GM04504 (cell line): ENCODE data around the gene RFPL4A.
"Not testable (repeated sequence)": the region's sequence is repeated elsewhere in the genome, so short reads cannot be mapped to it uniquely, and the experiment has no call there.

Source experiments
- DNase-seq: peaks from one replicate; pipeline ENCODE4 v3.0.0-alpha.2; 2012; ENCODE audit warnings: low read depth

RFPL4A gene

GRCh38 chr19:55758797-55759196 is at the start of gene RFPL4A:
RFPL4A (plus strand) TSS chr19:55759097; CDS start chr19:55761801, 2,704 bp downstream.
- DNase-seq = not testable (repeated sequence)

GRCh38 chr19:55711719-55712118 is 47.2 kb upstream of the RFPL4A start:
- no peak for DNase-seq

- DNase-seq = no peak
These were observed 45.9 kb upstream of the RFPL4A start for GRCh38 chr19:55712804-55713631.

DNA sequence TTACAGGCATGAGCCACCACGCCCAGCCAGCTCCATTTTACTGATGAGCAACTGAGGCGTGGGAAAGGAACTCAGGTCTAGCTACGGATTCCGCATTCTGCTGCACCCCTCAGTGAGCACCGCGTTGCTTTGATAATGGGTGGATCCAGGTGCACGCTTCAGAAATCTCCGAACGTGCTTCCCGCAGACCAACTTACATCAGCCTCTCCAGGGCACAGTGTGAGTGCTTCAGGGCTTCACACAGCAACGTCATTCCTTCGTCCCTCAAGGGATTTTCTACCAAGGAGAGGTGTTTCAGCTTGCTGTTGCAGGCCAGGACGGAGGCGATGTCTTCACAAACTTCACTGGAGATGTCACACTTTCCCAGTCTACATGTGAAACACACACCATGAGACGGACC is 42.4 kb upstream of the RFPL4A start:
- no peak for DNase-seq

DNA sequence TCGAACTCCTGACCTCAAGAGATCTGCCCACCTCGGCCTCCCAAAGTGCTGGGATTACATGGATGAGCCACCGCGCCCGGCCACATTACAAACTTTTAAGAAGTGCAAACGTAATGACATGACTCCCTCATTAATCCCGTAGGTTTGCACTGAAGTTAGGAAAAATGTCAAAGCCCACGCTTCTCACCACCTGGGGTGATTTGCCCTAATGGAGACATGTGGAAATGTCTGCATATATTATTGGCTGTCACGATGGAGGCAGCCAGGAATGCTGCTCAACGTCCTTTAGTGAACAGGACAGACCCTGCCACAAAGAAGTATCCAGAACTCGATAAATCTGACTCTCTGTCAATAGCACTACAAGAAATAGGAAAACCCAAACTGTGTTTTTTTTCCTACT is 41.6 kb upstream of the RFPL4A start:
- DNase-seq = no peak

DNA sequence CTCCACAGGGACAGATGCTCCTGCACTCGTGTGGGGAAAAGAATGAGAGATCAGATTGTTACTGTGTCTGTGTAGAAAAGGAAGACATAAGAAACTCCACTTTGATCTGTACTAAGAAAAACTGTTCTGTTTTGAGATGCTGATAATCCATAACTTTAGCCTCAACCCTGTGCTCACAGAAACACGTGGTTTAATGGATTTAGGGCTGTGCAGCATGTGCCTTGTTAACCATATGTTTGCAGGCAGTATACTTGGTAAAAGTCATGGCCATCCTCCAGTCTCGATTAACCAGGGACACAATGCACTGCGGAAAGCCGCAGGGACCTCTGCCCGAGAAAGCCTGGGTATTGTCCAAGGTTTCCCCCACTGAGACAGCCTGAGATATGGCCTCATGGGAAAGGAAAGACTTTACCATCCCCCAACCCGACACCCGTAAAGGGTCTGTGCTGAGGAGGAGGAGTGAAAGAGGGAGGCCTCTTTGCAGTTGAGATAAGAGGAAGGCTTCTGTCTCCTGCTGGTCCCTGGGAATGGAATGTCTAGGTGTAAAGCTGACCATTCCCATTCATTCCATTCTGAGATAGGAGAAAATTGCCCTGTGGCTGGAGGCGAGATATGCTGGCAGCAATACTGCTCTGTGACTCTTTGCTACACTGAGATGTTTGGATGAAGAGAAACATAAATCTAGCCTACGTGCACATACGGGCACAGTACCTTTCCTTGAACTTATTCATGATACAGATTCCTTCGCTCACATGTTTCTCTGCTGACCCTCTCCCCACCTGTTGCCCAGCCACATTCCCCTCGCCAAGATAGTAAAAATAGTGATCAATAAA is 40.8 kb upstream of the RFPL4A start:
- DNase-seq = not testable (repeated sequence)

DNA sequence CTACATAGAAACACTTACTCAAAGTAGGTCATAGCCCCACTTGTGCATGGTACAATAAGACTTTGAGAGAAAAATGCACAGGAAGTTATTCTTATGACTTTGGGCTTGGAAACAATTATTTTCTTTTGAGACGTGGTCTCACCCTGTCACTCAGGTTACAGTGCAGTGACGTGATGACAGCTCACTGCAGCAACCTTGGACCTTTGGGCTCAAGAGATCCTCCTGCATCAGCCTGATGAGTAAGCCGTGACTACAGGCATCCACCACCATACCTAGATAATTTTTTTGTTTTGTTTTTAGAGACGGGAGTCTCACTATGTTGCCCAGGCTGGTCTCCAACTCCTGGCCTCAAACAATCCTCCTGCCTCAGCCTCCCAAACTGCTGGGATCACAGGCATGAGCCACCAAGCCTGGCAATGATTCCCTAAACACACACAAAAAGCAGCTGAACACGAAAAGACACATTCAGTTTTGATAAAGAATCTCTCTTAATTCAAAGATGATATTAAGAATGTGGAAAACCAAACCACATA is 38.6 kb upstream of the RFPL4A start:
- DNase-seq = no peak

DNA sequence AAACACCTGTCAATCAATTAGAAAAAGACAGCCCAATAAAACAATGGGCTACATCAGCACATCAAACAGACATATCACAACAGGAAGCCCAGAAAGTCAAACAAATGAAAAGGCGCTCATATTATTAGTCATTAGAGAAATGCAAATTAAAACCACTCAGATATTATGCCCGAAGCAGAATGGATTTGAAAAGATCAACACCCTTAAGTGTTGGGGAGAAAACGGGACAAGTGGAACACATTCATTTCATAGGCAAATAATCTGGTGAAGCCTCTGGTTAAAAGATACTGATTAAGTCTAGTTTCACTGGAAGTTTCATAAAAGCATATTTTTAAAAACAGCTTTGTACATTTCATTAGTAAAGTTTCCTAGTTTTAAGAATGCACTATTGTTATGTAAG is 38.1 kb upstream of the RFPL4A start:
- no peak for DNase-seq

DNA sequence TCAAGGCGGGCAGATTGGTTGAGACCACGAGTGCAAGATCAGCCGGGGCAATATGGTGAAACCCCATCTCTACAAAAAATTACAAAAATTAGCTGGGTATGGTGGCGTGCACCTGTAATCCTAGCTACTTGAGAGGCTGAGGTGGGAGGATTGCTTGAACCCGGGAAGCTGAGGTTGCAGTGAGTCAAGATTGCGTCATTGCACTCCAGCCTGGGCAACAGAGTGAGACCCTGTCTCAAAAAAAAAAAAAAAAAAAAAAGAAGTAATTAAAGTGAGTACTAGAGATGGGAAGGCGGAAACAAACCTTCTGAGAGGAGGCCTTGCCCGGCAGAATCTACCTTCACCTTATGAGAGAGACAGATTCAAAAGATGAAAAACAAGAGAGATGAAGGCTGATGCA is 35.4 kb upstream of the RFPL4A start:
- DNase-seq = no peak

- not testable (repeated sequence) for DNase-seq
These were observed 28.5 kb upstream of the RFPL4A start for GRCh38 chr19:55730378-55730777.

DNA sequence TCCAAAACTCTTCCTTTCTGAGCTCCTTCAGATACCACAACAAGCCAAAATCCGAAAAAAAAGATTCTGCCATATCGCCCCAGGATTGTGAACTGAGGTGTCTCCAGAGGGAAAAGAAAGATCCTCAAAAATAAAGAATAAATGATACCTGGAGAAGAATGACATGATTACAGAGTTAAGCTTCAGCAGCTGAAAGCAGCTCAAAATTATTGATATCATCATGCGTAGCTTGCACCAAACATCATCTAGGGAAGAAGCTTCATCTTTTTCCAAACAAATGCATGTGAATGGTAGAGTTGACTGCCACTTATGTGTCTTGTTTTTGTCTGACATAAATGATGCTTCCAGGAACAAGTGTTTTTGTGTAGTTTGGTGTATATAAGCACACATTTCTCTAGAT is 20.6 kb upstream of the RFPL4A start, which contains the start of gene NLRP9:
Gene NLRP9, minus strand, starts transcription at position 101 of the 400 bp plus-strand sequence. Its CDS starts 28 bp downstream, at position 73.
- no peak for DNase-seq

DNA sequence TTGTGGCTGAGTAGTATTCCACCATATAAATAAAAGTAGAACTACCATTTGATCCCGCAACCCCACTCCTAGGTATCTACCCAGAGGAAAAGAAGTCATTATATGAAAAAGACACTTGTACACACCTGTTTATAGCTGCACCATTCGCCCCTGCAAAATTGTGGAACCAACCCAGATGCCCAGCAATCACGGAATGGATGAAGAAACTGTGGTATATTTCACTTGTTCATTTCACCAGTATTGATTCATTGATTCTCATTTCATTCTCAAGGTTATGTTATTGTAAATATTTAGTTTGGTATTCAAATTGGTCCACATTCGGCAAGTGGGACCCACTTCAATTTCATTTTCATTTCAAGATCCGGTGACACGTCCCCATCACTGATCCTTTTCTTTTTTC is 8.2 kb upstream of the RFPL4A start:
- no peak for DNase-seq

GRCh38 chr19:55753401-55753800 is 5.5 kb upstream of the RFPL4A start:
- DNase-seq = no peak

DNA sequence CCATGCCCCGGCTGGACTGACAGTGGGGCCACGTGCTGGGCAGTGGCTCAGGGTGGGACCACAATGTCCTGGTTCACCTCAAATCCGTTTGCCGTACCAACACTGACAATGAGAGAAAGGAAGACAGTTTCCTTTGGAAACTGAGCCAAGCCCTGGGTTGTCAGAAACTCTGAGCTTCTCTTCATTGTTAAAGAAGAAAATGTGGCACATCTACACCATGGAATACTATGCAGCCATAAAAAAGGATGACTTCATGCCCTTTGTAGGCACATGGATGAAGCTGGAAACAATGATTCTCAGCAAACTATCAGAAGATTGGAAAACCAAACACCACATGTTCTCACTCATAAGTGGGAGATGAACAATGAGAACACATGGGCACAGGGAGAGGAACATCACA is 2.1 kb upstream of the RFPL4A start:
- not testable (repeated sequence) for DNase-seq

- DNase-seq = no peak
These were observed 7.6 kb downstream of the RFPL4A start for GRCh38 chr19:55766466-55766865.

- not testable (repeated sequence) for DNase-seq
These were observed 9.9 kb downstream of the RFPL4A start, which contains the start of gene RFPL4AL1 for GRCh38 chr19:55768818-55769217. RFPL4AL1 (plus strand) TSS chr19:55769118; CDS start chr19:55771805, 2,687 bp downstream.

DNA sequence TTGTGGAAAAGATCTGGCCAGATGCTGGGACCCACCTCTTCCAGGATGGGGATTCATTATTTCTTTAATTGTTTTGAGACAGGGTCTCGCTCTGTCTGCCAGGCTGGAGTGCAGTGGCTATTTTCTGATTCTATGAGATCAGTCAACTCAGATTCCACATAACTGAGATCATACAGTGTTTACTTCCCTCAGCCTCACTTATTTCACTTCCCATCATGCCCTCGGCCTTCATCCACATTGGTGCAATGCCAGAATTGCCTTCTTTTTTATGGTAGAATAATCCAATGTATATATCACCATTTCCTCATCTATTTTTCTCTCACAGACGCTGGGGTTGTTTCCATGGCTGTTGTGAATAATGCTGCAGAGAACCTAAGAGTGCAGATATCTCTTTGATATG is 10.7 kb downstream of the RFPL4A start:
- not testable (repeated sequence) for DNase-seq

DNA sequence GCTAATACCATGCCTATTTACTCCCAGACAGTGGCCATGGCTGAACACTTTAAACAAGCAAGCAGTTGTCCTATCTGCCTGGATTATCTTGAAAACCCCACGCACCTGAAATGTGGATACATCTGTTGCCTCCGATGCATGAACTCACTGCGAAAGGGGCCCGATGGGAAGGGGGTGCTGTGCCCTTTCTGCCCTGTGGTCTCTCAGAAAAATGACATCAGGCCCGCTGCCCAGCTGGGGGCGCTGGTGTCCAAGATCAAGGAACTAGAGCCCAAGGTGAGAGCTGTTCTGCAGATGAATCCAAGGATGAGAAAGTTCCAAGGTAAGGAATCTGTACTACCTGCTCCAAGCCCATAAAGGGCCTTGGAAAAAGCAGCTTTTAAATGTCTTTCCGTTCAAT is 18.6 kb downstream of the RFPL4A start:
- DNase-seq = no peak

GRCh38 chr19:55778331-55778730 is 19.4 kb downstream of the RFPL4A start:
- no peak for DNase-seq

- no peak for DNase-seq
These were observed 22.2 kb downstream of the RFPL4A start for GRCh38 chr19:55781112-55781511.

- no peak for DNase-seq
These were observed 36.1 kb downstream of the RFPL4A start for GRCh38 chr19:55795021-55795420.

GRCh38 chr19:55801416-55801815 is 42.5 kb downstream of the RFPL4A start:
- no peak for DNase-seq

DNA sequence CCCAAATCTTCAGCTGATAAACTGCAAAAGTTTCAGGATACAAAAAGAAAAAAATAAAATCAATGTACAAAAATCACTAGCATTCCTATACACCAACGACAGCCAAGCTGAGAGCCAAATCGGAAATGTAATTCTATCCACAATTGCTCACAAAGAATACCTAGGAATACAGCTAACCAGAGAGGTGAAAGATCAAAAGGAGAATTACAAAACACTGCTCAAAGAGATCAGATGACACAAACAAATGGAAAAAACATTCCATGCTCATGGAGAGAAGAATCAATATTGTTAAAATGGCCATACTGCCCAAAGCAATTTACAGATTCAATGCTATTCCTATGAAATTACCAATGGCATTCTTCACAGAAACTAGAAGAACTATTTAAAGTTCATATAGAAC is 43.4 kb downstream of the RFPL4A start:
- no peak for DNase-seq
